Neuronal stem cell (in vitro differentiated cells): ENCODE data around the gene YIPF3.

Experiments
- DNase-seq: peaks from one replicate; pipeline ENCODE4 v3.0.0-alpha.2; 2013; ENCODE audit warnings: low spot score
- H2AFZ ChIP-seq: one replicate; pipeline ENCODE4 v1.6.1; 2013; ENCODE audit warnings: mild to moderate bottlenecking, low read length, inconsistent platforms
- H2AK5ac ChIP-seq: 2 replicates; pipeline ENCODE4 v1.6.1; 2013; ENCODE audit warnings: low read depth, mild to moderate bottlenecking, inconsistent platforms, low read length, moderate library complexity, mixed read lengths
- H2BK120ac ChIP-seq: 2 replicates; pipeline ENCODE4 v1.6.1; 2013; ENCODE audit warnings: low read depth, mild to moderate bottlenecking, inconsistent platforms, low read length, moderate library complexity, mixed read lengths
- H2BK12ac ChIP-seq: one replicate; pipeline ENCODE4 v1.6.1; 2013; ENCODE audit warnings: low read length, inconsistent platforms
- H2BK15ac ChIP-seq: 2 replicates; pipeline ENCODE4 v1.6.1; 2013; ENCODE audit warnings: mild to moderate bottlenecking, low read length, inconsistent platforms, mixed read lengths
- H2BK5ac ChIP-seq: one replicate; pipeline ENCODE4 v1.6.1; 2013; ENCODE audit warnings: inconsistent platforms, mild to moderate bottlenecking, low read length, moderate library complexity
- H3K14ac ChIP-seq: one replicate; pipeline ENCODE4 v1.6.1; 2013; ENCODE audit warnings: low read length, inconsistent platforms
- H3K18ac ChIP-seq: 2 replicates; pipeline ENCODE4 v1.6.1; 2013; ENCODE audit warnings: low read length, inconsistent platforms
- H3K23ac ChIP-seq: 2 replicates; pipeline ENCODE4 v1.6.1; 2013; ENCODE audit warnings: low read depth, mild to moderate bottlenecking, mixed read lengths, low read length, inconsistent platforms; ENCODE audit not compliant: poor library complexity
- H3K27ac ChIP-seq: replicated peaks from 3 replicates; pipeline ENCODE4 v1.5.1; 2013; ENCODE audit warnings: low read length, inconsistent platforms
- H3K27me3 ChIP-seq, 3 experiments: 2 replicates each; pipeline ENCODE4 v1.6.1; 2013; ENCODE audit warnings: low read length in 3 of 3, mild to moderate bottlenecking in 2 of 3, inconsistent platforms in 1 of 3, low read depth in 1 of 3, mixed read lengths in 1 of 3, moderate library complexity in 1 of 3; ENCODE audit not compliant: control insufficient read depth in 3 of 3, insufficient read depth in 3 of 3
- H3K36me3 ChIP-seq, 2 donors: replicated peaks in 1 of 2; 2 replicates each; pipeline ENCODE4 v1.6.1; 2013; ENCODE audit warnings: low read length in 2 of 2; ENCODE audit not compliant: control insufficient read depth in 2 of 2, insufficient read depth in 2 of 2
- H3K4ac ChIP-seq: 2 replicates; pipeline ENCODE4 v1.6.1; 2013; ENCODE audit warnings: inconsistent platforms, mild to moderate bottlenecking, low read length, moderate library complexity
- H3K4me1 ChIP-seq, 2 donors: 1 replicate in 1 of 2; 2 replicates in 1 of 2; pipeline ENCODE4 v1.6.1; 2013; ENCODE audit warnings: low read length in 2 of 2, low read depth in 1 of 2; ENCODE audit not compliant: control insufficient read depth in 2 of 2, insufficient read depth in 1 of 2
- H3K4me2 ChIP-seq: one replicate; pipeline ENCODE4 v1.6.1; 2013; ENCODE audit warnings: mild to moderate bottlenecking, low read length, inconsistent platforms; ENCODE audit not compliant: insufficient read depth, poor library complexity, severe bottlenecking
- H3K4me3 ChIP-seq, 2 donors: 2 replicates each; pipeline ENCODE4 v1.5.1; 2013; ENCODE audit warnings: low read length in 2 of 2, mild to moderate bottlenecking in 2 of 2, inconsistent platforms in 1 of 2, moderate library complexity in 1 of 2
- H3K79me1 ChIP-seq: one replicate; pipeline ENCODE4 v1.6.1; 2013; ENCODE audit warnings: low read depth, mild to moderate bottlenecking, inconsistent platforms, low read length, moderate library complexity
- H3K9ac ChIP-seq: one replicate; pipeline ENCODE4 v1.6.1; 2013; ENCODE audit warnings: mild to moderate bottlenecking, low read depth, low read length, inconsistent platforms; ENCODE audit not compliant: poor library complexity
- H3K9me3 ChIP-seq, 2 donors: replicated peaks in 1 of 2; 2 replicates each; pipeline versions ENCODE3 to v1.6.1; 2013; ENCODE audit warnings: low read length in 2 of 2, mild to moderate bottlenecking in 2 of 2, inconsistent platforms in 1 of 2, low read depth in 1 of 2, mixed read lengths in 1 of 2, moderate library complexity in 1 of 2; ENCODE audit not compliant: control insufficient read depth in 2 of 2, insufficient read depth in 1 of 2
- H4K8ac ChIP-seq: one replicate; pipeline ENCODE4 v1.6.1; 2013; ENCODE audit warnings: low read depth, mild to moderate bottlenecking, inconsistent platforms, low read length, moderate library complexity
- H4K91ac ChIP-seq: one replicate; pipeline ENCODE4 v1.6.1; 2013; ENCODE audit warnings: low read length, low read depth, mild to moderate bottlenecking, inconsistent platforms; ENCODE audit not compliant: poor library complexity
- WGBS, 2 donors: extraction: QIAGEN DNeasy Blood & Tissue Kit; methylation state at CpG; one replicate each; pipeline ENCODE4 v1.1.7; 2013; ENCODE audit warnings: missing lambda C conversion rate in 2 of 2, mixed read lengths in 1 of 2; ENCODE audit not compliant: insufficient read length in 2 of 2, insufficient replicate concordance in 1 of 2; ENCODE audit errors: extremely low coverage in 2 of 2; 5-methylcytosine and 5-hydroxymethylcytosine counted together

Gene YIPF3

GRCh38 chr6:43489277-43490072 is 27.3 kb downstream of the YIPF3 start:
- Histone ChIP-seq H3K9me3 (no peaks in the 10 kb centered on the region), H3K27ac (no peak overlapping the region), H2AK5ac (no peak overlapping the region), H3K27me3 (no peaks in the 10 kb centered on the region), H4K8ac (no peak overlapping the region), H2BK12ac (no peak overlapping the region), H3K4me3 (peak overlapping the region in 1 of 2 donors; percentile 53), H3K23ac (no peak overlapping the region), H3K4ac (no peak overlapping the region), H3K79me1 (peaks cover 5% of the 10 kb centered on the region), H2BK120ac (no peak overlapping the region), H3K14ac (no peak overlapping the region), H4K91ac (no peak overlapping the region), H3K4me1 (peaks cover 0 to 6% of the 10 kb centered on the region in 2 donors), H3K18ac (peak overlapping the region; percentile 15), H3K4me2 (no peak overlapping the region), H3K36me3 (peaks cover 0 to 28% of the 10 kb centered on the region in 2 donors), H2AFZ (no peak overlapping the region), H2BK15ac (no peak overlapping the region), H3K9ac (no peak overlapping the region), H2BK5ac (no peak overlapping the region)
- DNase-seq: no peak
- no CpG with 5 or more reads among the region's 12 CpGs for WGBS, 2 donors

- no peak overlapping the region for H2BK15ac ChIP-seq
These were observed 28.0 kb downstream of the YIPF3 start for GRCh38 chr6:43488667-43489276.

DNA sequence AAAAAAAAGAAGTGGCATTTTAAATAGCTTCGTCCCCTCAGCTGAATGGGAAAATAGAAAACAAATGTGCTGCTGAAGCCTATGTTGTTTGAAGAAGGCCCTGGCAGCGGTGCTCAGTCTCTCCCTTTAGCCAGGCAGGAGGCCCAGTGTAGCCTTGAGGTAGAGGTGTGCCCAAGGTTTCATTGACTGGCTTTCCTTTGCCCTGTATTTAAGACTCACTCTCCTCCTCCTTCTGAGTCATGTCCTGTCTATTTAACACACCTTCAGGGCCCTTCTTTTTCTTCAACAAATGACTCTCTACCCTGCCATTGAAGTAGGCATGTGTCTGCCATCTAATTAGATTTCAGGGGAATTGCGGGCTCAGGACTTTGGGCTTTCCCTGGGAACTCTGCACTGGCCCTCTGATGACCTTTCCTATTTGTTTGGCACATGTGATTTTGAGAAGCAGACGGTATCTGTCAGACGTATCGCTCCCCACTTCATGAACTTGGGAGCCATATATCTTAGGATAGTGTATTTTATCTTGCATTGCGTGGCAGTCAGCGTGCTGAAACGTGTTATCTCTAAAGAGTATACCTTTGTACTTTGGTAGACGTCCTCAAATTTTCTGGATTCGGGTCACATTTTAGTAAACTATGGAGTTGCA is 35.0 kb downstream of the YIPF3 start:
- H3K23ac ChIP-seq: no peak overlapping the region
- DNase-seq: no peak
- no peak overlapping the region for H3K9ac ChIP-seq
- no peak overlapping the region for H3K4ac ChIP-seq
- H3K14ac ChIP-seq: no peak overlapping the region
- H2BK5ac ChIP-seq: no peak overlapping the region
- no peak overlapping the region for H4K91ac ChIP-seq
- H2BK12ac ChIP-seq: no peak overlapping the region
- H3K4me3 ChIP-seq: no peak overlapping the region
- no peak overlapping the region for H3K27ac ChIP-seq
- no CpG with 5 or more reads among the region's 11 CpGs for WGBS, 2 donors
- H2BK120ac ChIP-seq: no peak overlapping the region
- H2AK5ac ChIP-seq: no peak overlapping the region
- peaks cover 0 to 24% of the 10 kb centered on the region in 2 donors for H3K36me3 ChIP-seq
- no peak overlapping the region for H4K8ac ChIP-seq
- H3K4me2 ChIP-seq: no peak overlapping the region
- peaks cover 4% of the 10 kb centered on the region for H3K79me1 ChIP-seq
- no peak overlapping the region for H3K18ac ChIP-seq
- no peak overlapping the region for H2BK15ac ChIP-seq
- H3K4me1 ChIP-seq: peaks cover 9 to 10% of the 10 kb centered on the region in 2 donors
- no peaks in the 10 kb centered on the region for H3K27me3 ChIP-seq
- no peak overlapping the region for H2AFZ ChIP-seq
- no peaks in the 10 kb centered on the region for H3K9me3 ChIP-seq

More at GRCh38 chr6:43488667-43489276, 28.0 kb downstream of the YIPF3 start:
- H2BK5ac ChIP-seq: no peak overlapping the region
- H3K23ac ChIP-seq: no peak overlapping the region
- no peaks in the 10 kb centered on the region for H3K27me3 ChIP-seq
- H3K18ac ChIP-seq: no peak overlapping the region
- no CpG with 5 or more reads among the region's 4 CpGs for WGBS, 2 donors
- no peak overlapping the region for H3K4me3 ChIP-seq
- no peak overlapping the region for H2BK12ac ChIP-seq
- no peaks in the 10 kb centered on the region for H3K9me3 ChIP-seq
- no peak for DNase-seq
- H4K91ac ChIP-seq: no peak overlapping the region
- no peak overlapping the region for H3K4me2 ChIP-seq
- peaks cover 0 to 28% of the 10 kb centered on the region in 2 donors for H3K36me3 ChIP-seq
- H2BK120ac ChIP-seq: no peak overlapping the region
- no peak overlapping the region for H3K9ac ChIP-seq
- H3K79me1 ChIP-seq: peaks cover 3% of the 10 kb centered on the region
- no peak overlapping the region for H3K27ac ChIP-seq
- H3K14ac ChIP-seq: no peak overlapping the region
- H2AK5ac ChIP-seq: no peak overlapping the region
- H3K4ac ChIP-seq: no peak overlapping the region
- no peak overlapping the region for H2AFZ ChIP-seq
- no peak overlapping the region for H4K8ac ChIP-seq
- H3K4me1 ChIP-seq: peaks cover 0 to 6% of the 10 kb centered on the region in 2 donors

DNA sequence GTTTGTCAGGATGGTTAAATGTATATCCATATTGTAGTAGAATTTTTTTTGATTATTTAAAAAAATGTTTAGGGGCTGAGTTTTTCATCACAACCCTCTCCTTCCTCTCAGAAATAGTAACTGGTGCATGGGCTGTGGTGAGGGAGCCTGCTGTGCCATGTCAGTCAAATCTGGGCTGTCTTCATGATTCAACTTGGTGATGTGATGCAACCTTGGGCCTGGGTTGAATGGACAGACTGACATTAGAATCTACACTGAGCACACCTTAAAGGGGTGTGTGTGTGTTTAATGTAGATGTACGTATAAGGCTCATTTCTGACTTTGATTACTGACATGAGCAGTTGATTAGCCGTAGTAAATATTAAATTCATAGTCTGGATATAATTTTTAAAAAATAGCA is 35.7 kb downstream of the YIPF3 start:
- no peak overlapping the region for H2BK15ac ChIP-seq
- no peak overlapping the region for H3K27ac ChIP-seq

More for the DNA sequence above, 35.7 kb downstream of the YIPF3 start:
- Histone ChIP-seq H3K9me3 (no peaks in the 10 kb centered on the region), H3K36me3 (peaks cover 0 to 22% of the 10 kb centered on the region in 2 donors), H2BK5ac (no peak overlapping the region), H3K4me2 (no peak overlapping the region), H2BK12ac (no peak overlapping the region), H3K4me3 (no peak overlapping the region), H3K9ac (no peak overlapping the region), H2AFZ (no peak overlapping the region), H3K4ac (no peak overlapping the region), H3K79me1 (peaks cover 4% of the 10 kb centered on the region), H3K4me1 (peaks cover 9 to 10% of the 10 kb centered on the region in 2 donors), H4K8ac (no peak overlapping the region), H3K23ac (no peak overlapping the region), H3K18ac (no peak overlapping the region), H3K14ac (no peak overlapping the region), H3K27me3 (no peaks in the 10 kb centered on the region), H4K91ac (no peak overlapping the region), H2AK5ac (no peak overlapping the region), H2BK120ac (no peak overlapping the region)
- WGBS, 2 donors: no CpG with 5 or more reads among the region's 2 CpGs
- no peak for DNase-seq
